Regular cardiac myocyte (primary cell): Measurements from ENCODE around the gene MYH8. TPM values are rescaled to one million over a fixed set of nuclear protein-coding genes. Genes with fewer than 3 reads are reported as not detected.

ENCODE experiments used
- total RNA-seq: library from RNA; depleted of rRNA; stranded (reverse); fragments of >200 nt; gene quantifications from 2 replicates; pipeline ENCODE4 v1.2.3, GENCODE V29; 2014

The MYH8 gene
- not detected in 2 replicates for total RNA-seq

GRCh38 chr17:10421900-10422542 lies at the start of gene MYH8:
Gene MYH8 (minus strand): TSS chr17:10421950. CDS start chr17:10420227, 1,723 bp downstream.

GRCh38 chr17:10469459-10469858 lies 47.7 kb upstream of the MYH8 start, which contains the start of gene MYH4:
Gene MYH4 (minus strand): TSS chr17:10469559. CDS start chr17:10466745, 2,814 bp downstream.

GRCh38 chr17:10372906-10373305 lies 48.8 kb downstream of the MYH8 start, which contains the start of gene MYH13:
Gene MYH13 (minus strand): TSS chr17:10373006. CDS start chr17:10364530, 8,476 bp downstream.

Other genes starting within 250 kb of the MYH8 start
- 0.38 and 0.85 TPM in 2 replicates for gene GAS7, start 223.3 kb downstream of the MYH8 start, total RNA-seq
- gene MYH13, start 48.9 kb downstream of the MYH8 start, total RNA-seq = not detected in 2 replicates
- gene MYH4, start 47.6 kb upstream of the MYH8 start, total RNA-seq = not detected in 2 replicates
- not detected in 2 replicates for gene MYH1, start 96.6 kb upstream of the MYH8 start, total RNA-seq
- not detected in 2 replicates for gene MYH2, start 127.7 kb upstream of the MYH8 start, total RNA-seq
- 0.38 and 0.85 TPM in 2 replicates for gene MYH3, start 235.4 kb upstream of the MYH8 start, total RNA-seq